ENCODE results near the gene CYP2A7. TPM values are rescaled to one million over a fixed set of nuclear protein-coding genes. Genes with fewer than 3 reads are reported as not detected.

The CYP2A7 gene
- total and polyA plus RNA-seq, 9 of the 15 experiments (the other 6 are each of a cell fraction or from before 2014, with no cell fraction given), result 0.22 TPM; not detected in 8

- Histone ChIP-seq H3K27ac (ENCODE audit: extremely low read depth, low read depth, low read length) (no peak overlapping the region), H3K36me3 (ENCODE audit: control insufficient read depth, insufficient read depth, low read length) (no peaks in the 10 kb centered on the region), H3K4me2 (ENCODE audit: insufficient read depth, low read length) (peak overlapping the region; percentile 72; the same call in 1 of the 2 replicates), H2AFZ (ENCODE audit: low read depth, low read length) (peak overlapping the region; percentile 63; the same call in 1 of the 2 replicates), H3K9ac (ENCODE audit: insufficient read depth in 1 of 2, low read depth in 2 of 2, low read length in 2 of 2) (no peak overlapping the region), H3K4me3 (no peak overlapping the region), H3K4me1 (replicated peaks in 1 of 2; ENCODE audit: control insufficient read depth in 2 of 2, insufficient read depth in 2 of 2, low read length in 2 of 2) (peaks cover 0 to 13% of the 10 kb centered on the region in 2 experiments; a peak in 4 of 5 replicates), H3K27me3 (ENCODE audit: control insufficient read depth in 2 of 2, insufficient read depth in 2 of 2, low read length in 2 of 2) (no peaks in the 10 kb centered on the region), H3K79me2 (ENCODE audit: control insufficient read depth, insufficient read depth, low read length) (no peaks in the 10 kb centered on the region), H3K9me3 (replicated peaks; ENCODE audit: control insufficient read depth, insufficient read depth, low read depth, low read length) (no peaks in the 10 kb centered on the region), H3K9me1 (ENCODE audit: control insufficient read depth, insufficient read depth, low read length) (no peaks in the 10 kb centered on the region), H4K20me1 (replicated peaks; ENCODE audit: control insufficient read depth, insufficient read depth, low read length) (no peaks in the 10 kb centered on the region)
- no TSS peak for BruUV-seq (replicated peaks)
- intact Hi-C loops (cut with micrococcal nuclease), result no loop called here
- in situ Hi-C loops (cut with MboI), result no loop called here
- ChIA-PET CTCF (ENCODE audit: low intra/inter-chr PET ratio) (interaction anchor here (0.7 kb wide), 1 partner anchor 690 kb away, joined by 3 read pairs; no protein-coding TSS in a partner anchor), POLR2A (no interaction called here)
- peak; percentile 77 for ATAC-seq
- 23% methylated on average over 6 of the region's 6 CpGs for WGBS (ENCODE audit: insufficient coverage, low coverage, missing lambda C conversion rate)
- FAIRE-seq, result peak; percentile 54
- no peak for DNase-seq (ENCODE audit: extremely low read depth in 1 of 4, low spot score in 3 of 4)
- TF ChIP-seq MTF1 (CRISPR knock-in tag; IDR thresholded peaks at IDR 0.05; ENCODE audit: borderline replicate concordance) (no peak), SAFB2 (IDR thresholded peaks at IDR 0.05; ENCODE audit: borderline replicate concordance, low read depth, low read length, severe bottlenecking) (no peak), FOXK1 (CRISPR knock-in tag; IDR thresholded peaks at IDR 0.05; ENCODE audit: borderline replicate concordance) (no peak), SFPQ (IDR thresholded peaks at IDR 0.05; ENCODE audit: low read depth, low read length) (no peak), CTCF (IDR thresholded peaks at IDR 0.05 in 2 of 3, conservative IDR thresholded peaks at IDR 0.05 in 1 of 3; ENCODE audit: insufficient read depth in 2 of 3, low read depth in 1 of 3, low read length in 3 of 3) (peak; percentile 32 to 53 (median 37); a peak in 4 of 6 replicates), FOXK2 (conservative IDR thresholded peaks at IDR 0.05 in 1 of 2, IDR thresholded peaks at IDR 0.05 in 1 of 2; ENCODE audit: low read depth in 2 of 2) (no peak), RBM25 (IDR thresholded peaks at IDR 0.05; ENCODE audit: low read depth, low read length, severe bottlenecking) (peak; percentile 24), ZFP36 (IDR thresholded peaks at IDR 0.05; ENCODE audit: low read depth, low read length, partially characterized antibody) (peak; percentile 42), NR0B1 (IDR thresholded peaks at IDR 0.05; ENCODE audit: partially characterized antibody) (no peak), CHCHD3 (CRISPR knock-in tag; IDR thresholded peaks at IDR 0.05) (no peak), RNF2 (IDR thresholded peaks at IDR 0.05) (no peak)
Measured at GRCh38 chr19:40908976-40909375, 26.9 kb upstream of the CYP2A7 start.
